Right lobe of liver (tissue), 6 donors: ENCODE measurements around the gene SULT4A1. TPM values are rescaled to one million over a fixed set of nuclear protein-coding genes. Genes with fewer than 3 reads are reported as not detected.

Experiments
- ATAC-seq, 4 donors: fragments of 200-7000 bp; cut with Tn5 transposase; one replicate each; pipeline ENCODE4 v1.9.1; 2020; ENCODE audit warnings: mild to moderate bottlenecking in 4 of 4, moderate library complexity in 4 of 4
- DNase-seq, 3 donors: peaks; one replicate each; pipeline ENCODE4 v3.0.0-alpha.2; 2020
- H3K27ac ChIP-seq, 3 donors: fragments of 200-600 bp; one replicate each; pipeline ENCODE4 v1.8.0; 2022
- H3K27me3 ChIP-seq, 2 donors: fragments of 200-600 bp; one replicate each; pipeline ENCODE4 v1.8.0; 2022
- H3K36me3 ChIP-seq, 4 donors: fragments of 200-600 bp; sonication (generic) in 1 of 4; one replicate each; pipeline versions ENCODE4 v1.5.1 to v1.8.0; 2017 to 2022; ENCODE audit warnings: control low read depth in 1 of 4
- H3K4me1 ChIP-seq, 4 donors: fragments of 200-600 bp; sonication (generic) in 1 of 4; one replicate each; pipeline versions ENCODE4 v1.5.1 to v1.8.0; 2017 to 2022; ENCODE audit warnings: control low read depth in 1 of 4
- H3K4me3 ChIP-seq, 3 donors: fragments of 200-600 bp; one replicate each; pipeline ENCODE4 v1.8.0; 2022
- H3K9me3 ChIP-seq, 4 donors: fragments of 200-600 bp; sonication (generic) in 1 of 4; one replicate each; pipeline versions ENCODE4 v1.5.1 to v1.8.0; 2017 to 2022; ENCODE audit warnings: control low read depth in 1 of 4
- POLR2A ChIP-seq: fragments of 450-650 bp; IDR thresholded peaks from one replicate; pipeline ENCODE4 v1.6.1; 2017; ENCODE audit warnings: antibody characterized with exemption, mild to moderate bottlenecking
- WGBS: methylation state at CpG from one replicate; pipeline ENCODE4 v1.1.6; 2018; ENCODE audit warnings: low coverage, low lambda C conversion rate; ENCODE audit not compliant: insufficient coverage; ENCODE audit errors: missing lambda C conversion rate; 5-methylcytosine and 5-hydroxymethylcytosine counted together
- intact Hi-C, 2 donors: fragments of 100-400 bp; cut with DNase I; formaldehyde crosslinking; loops; one replicate each; pipeline versions ENCODE4 v1.11.2 to v1.14.1; 2022
- total RNA-seq, 6 experiments: library from RNA; depleted of rRNA in 2 of 6; stranded (reverse); fragments of >200 nt in 2 of 6; fragmentation: NEBNext Ultra II Directional in 3 of 6; extraction: Animal tissue kit (Norgen Biotek cat#: 25700) in 3 of 6; gene quantifications; one replicate each; pipeline versions ENCODE4 v1.1.0 to v1.2.4, GENCODE V29; 2016 to 2023
- TF ChIP-seq, protein P1 (sequence below), 4 donors: fragments of 200-600 bp in 3 of 4; fragments of 450-650 bp in 1 of 4; IDR thresholded peaks; one replicate each; pipeline versions ENCODE4 v1.5.1 to v1.8.0; 2016 to 2022; ENCODE audit warnings: antibody characterized with exemption in 4 of 4, mild to moderate bottlenecking in 2 of 4
- donor health status: DM: no; HTN: yes; CAD: no.
- donor health status: DM: no; HTN: no; CAD: no.
- donor health status: DM: no; HTN: no; CAD: no.
- donor health status: DM: no; HTN: yes; CAD: no.
- donor health status: DM: no; HTN: yes; CAD: no.

SULT4A1 gene
- total RNA-seq, 6 experiments from 2014 or later = 0.09 to 0.20 (median 0.15) TPM; not detected in 2

GRCh38 chr22:43812149-43812842, 50.0 kb downstream of the SULT4A1 start, which contains the start of gene EFCAB6:
Gene EFCAB6, minus strand, starts transcription at chr22:43812305. Its CDS starts 29,987 bp downstream, at chr22:43782318.
- WGBS = no CpG with 5 or more reads among the region's 55 CpGs
- DNase-seq = peak; percentile 90 to 94 (median 92)
- TF ChIP-seq POLR2A = peak; percentile 70
- TF ChIP-seq, protein P1, sequence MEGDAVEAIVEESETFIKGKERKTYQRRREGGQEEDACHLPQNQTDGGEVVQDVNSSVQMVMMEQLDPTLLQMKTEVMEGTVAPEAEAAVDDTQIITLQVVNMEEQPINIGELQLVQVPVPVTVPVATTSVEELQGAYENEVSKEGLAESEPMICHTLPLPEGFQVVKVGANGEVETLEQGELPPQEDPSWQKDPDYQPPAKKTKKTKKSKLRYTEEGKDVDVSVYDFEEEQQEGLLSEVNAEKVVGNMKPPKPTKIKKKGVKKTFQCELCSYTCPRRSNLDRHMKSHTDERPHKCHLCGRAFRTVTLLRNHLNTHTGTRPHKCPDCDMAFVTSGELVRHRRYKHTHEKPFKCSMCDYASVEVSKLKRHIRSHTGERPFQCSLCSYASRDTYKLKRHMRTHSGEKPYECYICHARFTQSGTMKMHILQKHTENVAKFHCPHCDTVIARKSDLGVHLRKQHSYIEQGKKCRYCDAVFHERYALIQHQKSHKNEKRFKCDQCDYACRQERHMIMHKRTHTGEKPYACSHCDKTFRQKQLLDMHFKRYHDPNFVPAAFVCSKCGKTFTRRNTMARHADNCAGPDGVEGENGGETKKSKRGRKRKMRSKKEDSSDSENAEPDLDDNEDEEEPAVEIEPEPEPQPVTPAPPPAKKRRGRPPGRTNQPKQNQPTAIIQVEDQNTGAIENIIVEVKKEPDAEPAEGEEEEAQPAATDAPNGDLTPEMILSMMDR (IDR thresholded peaks at IDR 0.05) = no peak
- H3K27me3 ChIP-seq = no peaks in the 10 kb centered on the region
- H3K4me3 ChIP-seq = peak within 1 kb of the TSS; percentile 78 to 91 (median 87)
- no peaks in the 10 kb centered on the region for H3K36me3 ChIP-seq
- peak within 1 kb of the TSS; percentile 63 to 69 (median 66) for H3K27ac ChIP-seq
- intact Hi-C loops = no loop called here
- no peaks in the 10 kb centered on the region for H3K9me3 ChIP-seq
- peaks cover 0 to 12% (median 2%) of the 10 kb centered on the region in 4 donors for H3K4me1 ChIP-seq
- ATAC-seq = peak; percentile 96 to 99 (median 98)

GRCh38 chr22:43811777-43812148, 50.5 kb downstream of the SULT4A1 start:
- DNase-seq = no peak
- WGBS = 0% methylated on average over 6 of the region's 21 CpGs
- peak in 3 of 4 donors; percentile 31 to 42 (median 38) for ATAC-seq

GRCh38 chr22:43802897-43803495, 59.3 kb downstream of the SULT4A1 start:
- ATAC-seq (no peak), DNase-seq (no peak)
- no peaks in the 10 kb centered on the region for H3K27me3 ChIP-seq
- no peaks in the 10 kb centered on the region for H3K9me3 ChIP-seq
- TF ChIP-seq, protein P1 (IDR thresholded peaks at IDR 0.05) = no peak
- no peak for TF ChIP-seq POLR2A
- no peaks in the 10 kb centered on the region for H3K4me1 ChIP-seq
- no peaks in the 10 kb centered on the region for H3K36me3 ChIP-seq
- 70% methylated on average over 5 of the region's 5 CpGs for WGBS
- no peak overlapping the region for H3K27ac ChIP-seq
- intact Hi-C loops = no loop called here
- no peak overlapping the region for H3K4me3 ChIP-seq

More at GRCh38 chr22:43811777-43812148, 50.5 kb downstream of the SULT4A1 start:
- H3K4me1 ChIP-seq = peaks cover 0 to 12% (median 2%) of the 10 kb centered on the region in 4 donors
- TF ChIP-seq, protein P1 (IDR thresholded peaks at IDR 0.05) = no peak
- no peak for TF ChIP-seq POLR2A
- H3K27ac ChIP-seq = peak overlapping the region in 2 of 3 donors; percentile 66 to 69
- no peaks in the 10 kb centered on the region for H3K36me3 ChIP-seq
- H3K4me3 ChIP-seq = peak overlapping the region; percentile 78 to 91 (median 87)
- H3K27me3 ChIP-seq = no peaks in the 10 kb centered on the region
- intact Hi-C loops = no loop called here
- H3K9me3 ChIP-seq = no peaks in the 10 kb centered on the region

- TF ChIP-seq, protein P1 (IDR thresholded peaks at IDR 0.05) = no peak
- TF ChIP-seq POLR2A = no peak
- intact Hi-C loops = no loop called here
- Histone ChIP-seq H3K9me3 (no peaks in the 10 kb centered on the region), H3K4me3 (no peak overlapping the region), H3K4me1 (no peaks in the 10 kb centered on the region), H3K27me3 (no peaks in the 10 kb centered on the region), H3K27ac (no peak overlapping the region), H3K36me3 (no peaks in the 10 kb centered on the region)
- 88% methylated on average over 1 of the region's 1 CpG for WGBS
- no peak for DNase-seq
- ATAC-seq = no peak
Measured at GRCh38 chr22:43800970-43801369, 61.3 kb downstream of the SULT4A1 start.
